GM19468 (cell line): ENCODE measurements around the gene TRABD2B.

ENCODE experiments used
- ATAC-seq: cut with Tn5 transposase; IDR thresholded peaks from one replicate; pipeline ENCODE4 v1.9.1; 2021; ENCODE audit warnings: mild to moderate bottlenecking, moderate library complexity, moderate number of reproducible peaks; ENCODE audit not compliant: unreplicated experiment; ENCODE audit errors: extremely low read depth

Gene TRABD2B

GRCh38 chr1:47816325-47817071 lies 180.7 kb downstream of the TRABD2B start:
- ATAC-seq = no peak

GRCh38 chr1:47814612-47815395 lies 182.4 kb downstream of the TRABD2B start:
- no peak for ATAC-seq

DNA sequence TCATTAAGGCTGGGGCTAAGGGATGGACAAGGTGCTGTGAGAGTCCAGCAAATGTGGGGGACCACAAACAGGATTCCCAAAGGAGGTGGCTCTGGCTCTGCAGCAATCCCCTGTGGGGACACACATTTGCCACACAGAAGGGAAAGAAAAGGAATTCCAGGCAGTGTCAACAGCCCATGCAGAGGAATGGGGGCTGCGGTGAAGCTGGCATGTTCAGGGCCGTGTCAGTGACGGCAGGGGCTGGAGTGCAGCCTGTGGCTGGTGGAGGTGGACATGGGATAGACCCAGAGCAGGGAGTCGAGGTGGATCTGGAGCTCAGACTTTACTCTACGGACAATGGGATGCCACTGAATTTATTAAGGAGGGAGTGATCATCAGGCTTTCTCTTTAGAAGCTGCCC lies 183.2 kb downstream of the TRABD2B start:
- ATAC-seq = no peak

GRCh38 chr1:47812904-47813514 lies 184.2 kb downstream of the TRABD2B start:
- no peak for ATAC-seq

GRCh38 chr1:47810964-47811682 lies 186.1 kb downstream of the TRABD2B start:
- no peak for ATAC-seq

DNA sequence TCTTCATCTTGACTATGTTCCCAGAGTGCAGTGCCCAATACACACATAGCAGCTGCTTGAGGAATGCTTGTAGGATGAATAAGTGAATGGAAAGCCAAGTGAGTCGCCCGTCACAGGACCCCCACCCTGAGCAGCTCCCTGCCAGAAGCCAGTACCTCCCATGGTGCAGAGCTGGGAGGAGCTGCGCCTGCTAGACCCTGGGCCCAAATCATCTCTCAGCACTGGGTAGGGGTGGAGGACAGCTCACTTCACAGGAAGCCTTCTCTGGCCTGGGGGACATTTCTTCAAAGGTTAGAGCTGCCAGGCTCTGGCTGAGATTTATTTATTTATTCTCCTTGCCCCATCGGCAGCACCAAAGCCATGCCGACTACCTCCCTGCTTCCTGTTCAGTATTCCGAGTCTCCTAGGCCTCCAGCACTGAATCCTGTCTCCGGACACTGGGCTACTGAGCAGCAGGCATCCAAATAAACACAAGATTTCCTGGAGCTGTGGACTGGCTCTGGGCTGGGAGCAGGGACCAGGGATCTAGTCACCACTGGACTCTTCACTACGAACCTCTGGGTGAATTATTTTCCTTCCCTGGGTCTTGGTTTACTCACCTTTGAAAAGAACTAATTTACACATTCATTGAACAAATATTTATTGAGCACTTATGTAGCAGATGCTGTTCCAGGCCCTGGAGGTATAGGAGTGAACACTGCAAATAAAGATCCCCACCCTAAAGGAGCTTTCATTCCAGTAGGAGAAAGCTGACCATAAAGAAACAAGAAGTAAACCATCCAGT lies 187.7 kb downstream of the TRABD2B start:
- no peak for ATAC-seq

GRCh38 chr1:47808612-47809011 lies 188.6 kb downstream of the TRABD2B start:
- no peak for ATAC-seq

DNA sequence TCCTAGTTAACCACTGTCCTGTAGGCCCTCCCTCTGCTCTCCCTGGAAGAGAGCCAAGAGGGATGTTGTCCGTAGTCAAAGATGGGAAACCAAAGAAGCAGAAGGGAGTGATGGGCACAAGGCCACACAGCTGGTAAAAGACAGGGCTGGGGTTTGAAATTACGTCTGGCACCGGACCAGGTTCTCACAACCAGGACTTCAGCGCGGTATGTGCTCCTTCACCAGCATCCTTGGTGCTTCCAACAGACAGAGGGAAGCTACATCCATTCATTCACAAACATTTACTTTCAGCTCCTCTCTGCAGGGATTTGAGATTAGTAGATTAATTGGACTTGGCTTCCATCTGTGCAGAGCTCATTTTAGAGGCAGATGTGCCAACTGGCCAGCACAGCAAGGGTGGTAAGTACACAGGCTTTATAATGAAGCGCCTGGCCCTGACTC lies 191.2 kb downstream of the TRABD2B start:
- ATAC-seq = no peak

DNA sequence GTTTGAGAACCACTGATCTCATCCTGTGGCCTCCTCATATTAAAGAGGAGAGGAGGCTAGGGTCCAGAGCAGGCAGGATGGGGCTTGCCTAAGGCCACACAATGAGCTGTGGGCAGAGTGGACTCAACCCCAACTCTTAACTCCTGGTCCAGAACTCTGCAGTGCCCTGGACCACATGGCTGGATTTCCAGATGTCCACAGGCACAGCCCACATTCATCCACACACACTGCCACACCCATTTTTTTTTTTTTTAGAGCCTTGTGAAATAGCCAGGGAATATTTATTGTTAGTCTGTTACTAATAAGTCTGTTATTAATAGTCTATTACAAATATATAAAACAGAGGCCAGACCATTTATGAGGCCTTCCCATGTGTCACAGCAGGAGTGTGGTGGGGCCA lies 192.2 kb downstream of the TRABD2B start:
- no peak for ATAC-seq

DNA sequence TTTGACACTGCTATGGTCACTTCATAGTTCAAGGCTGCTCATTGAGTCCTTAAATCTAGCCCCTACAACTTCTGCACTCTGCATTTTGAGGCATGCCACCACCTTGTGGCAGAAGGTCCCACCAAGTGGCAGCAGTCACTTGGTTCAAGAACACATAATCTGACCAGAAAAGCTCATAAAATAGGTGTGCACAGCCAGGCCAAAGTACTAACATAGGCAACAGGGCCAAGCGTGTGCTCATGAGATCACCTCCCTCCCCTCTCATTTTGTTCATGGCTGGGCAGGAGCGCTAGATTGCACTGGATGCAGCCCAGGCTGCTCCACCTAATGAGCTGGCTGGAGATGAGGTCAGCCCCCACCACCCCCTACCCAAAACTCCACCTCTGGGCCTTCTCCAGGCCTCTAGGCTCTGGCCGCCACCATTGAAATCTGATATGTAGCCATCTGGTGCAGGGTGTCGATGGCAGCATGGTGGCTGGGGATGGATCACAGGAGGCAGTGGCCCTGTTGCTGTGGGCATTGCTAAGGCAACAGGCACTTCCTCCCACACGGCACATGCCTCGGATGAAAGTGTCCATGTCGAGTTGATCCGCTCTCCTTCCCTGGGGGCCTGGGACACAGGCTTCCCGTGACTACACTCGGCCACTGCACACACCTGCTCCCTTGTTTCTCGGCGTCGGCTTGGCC lies 193.2 kb downstream of the TRABD2B start:
- no peak for ATAC-seq

- no peak for ATAC-seq
These were observed 199.6 kb downstream of the TRABD2B start for GRCh38 chr1:47797575-47797974.

DNA sequence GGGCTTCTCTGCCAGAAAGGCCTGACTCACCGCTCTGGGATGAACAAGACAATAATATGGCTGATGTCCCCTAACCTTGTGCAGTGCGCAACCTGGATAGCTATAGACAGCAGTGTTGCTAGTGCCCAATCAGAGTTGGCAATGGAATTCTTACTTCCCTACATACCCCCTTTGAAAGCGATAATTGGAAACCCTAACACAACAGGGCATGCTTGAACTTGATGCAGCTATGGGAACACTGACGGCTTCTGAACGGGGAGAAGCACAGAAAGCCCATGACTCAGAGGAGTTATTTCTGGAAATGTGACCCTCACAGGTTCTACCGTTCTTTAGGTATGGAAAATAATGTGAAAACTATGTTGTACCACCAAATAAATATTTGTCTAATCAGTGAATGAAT lies 200.6 kb downstream of the TRABD2B start:
- no peak for ATAC-seq

DNA sequence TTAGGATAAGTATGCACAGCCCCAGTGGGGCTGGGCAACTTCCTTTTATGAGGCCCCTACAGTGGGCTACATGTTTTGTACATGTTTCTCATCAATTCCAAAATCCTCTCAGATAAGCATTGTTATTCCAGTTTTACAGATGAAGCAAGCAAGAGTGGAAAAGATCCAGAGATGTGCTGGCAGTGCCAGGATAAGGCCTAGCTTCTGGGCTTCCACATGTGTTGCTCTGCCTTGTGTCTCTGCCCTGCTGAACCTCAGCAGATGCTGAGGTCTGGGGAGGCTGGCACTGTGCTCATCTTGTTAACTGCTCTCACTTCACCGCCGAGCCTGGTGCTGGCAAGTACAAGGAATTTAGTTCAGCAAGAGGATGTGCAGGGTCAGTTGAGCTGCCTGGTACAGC lies 202.1 kb downstream of the TRABD2B start:
- ATAC-seq = no peak

GRCh38 chr1:47794530-47794929 lies 202.7 kb downstream of the TRABD2B start:
- no peak for ATAC-seq

GRCh38 chr1:47794081-47794480 lies 203.1 kb downstream of the TRABD2B start:
- no peak for ATAC-seq

DNA sequence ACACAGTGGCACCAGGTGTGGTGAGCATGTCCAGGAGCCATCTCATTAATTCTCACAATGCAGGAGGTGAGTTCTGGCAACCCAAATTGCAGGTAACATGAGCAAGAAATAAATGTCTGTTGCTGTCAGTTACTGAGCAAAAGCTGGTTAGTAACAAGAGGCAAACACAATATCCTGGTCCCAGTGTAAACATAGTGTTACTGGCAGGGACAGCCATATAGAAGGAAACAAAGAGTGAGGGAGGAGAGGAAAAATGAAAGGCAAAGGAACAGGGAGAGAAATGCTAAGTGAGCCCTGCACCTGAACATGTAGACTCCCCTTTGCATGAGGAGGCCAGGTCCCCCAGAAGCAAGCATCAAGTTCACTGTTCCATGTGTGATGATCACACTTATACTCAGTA lies 203.6 kb downstream of the TRABD2B start:
- ATAC-seq = no peak

- ATAC-seq = no peak
These were observed 204.4 kb downstream of the TRABD2B start for GRCh38 chr1:47792779-47793178.

GRCh38 chr1:47791879-47792608 lies 205.1 kb downstream of the TRABD2B start:
- no peak for ATAC-seq

GRCh38 chr1:47788761-47789160 lies 208.4 kb downstream of the TRABD2B start:
- no peak for ATAC-seq
